Astrocyte (in vitro differentiated cells and primary cell): ENCODE measurements around the gene IMPDH2. TPM values are rescaled to one million over a fixed set of nuclear protein-coding genes. Genes with fewer than 3 reads are reported as not detected.

Experiments used
- DNase-seq: peaks from one replicate; pipeline ENCODE4 v3.0.0-alpha.2; 2010; ENCODE audit warnings: low read depth
- FAIRE-seq: peaks from 2 replicates; lab custom pipeline; 2011; peaks lifted over from hg19 to GRCh38; lab: Jason Lieb, UNC
- H2AFZ ChIP-seq: 2 replicates; pipeline ENCODE4 v1.6.0; 2012; ENCODE audit warnings: low read depth, low read length, inconsistent platforms
- H3K27ac ChIP-seq: 2 replicates; pipeline ENCODE4 v1.5.1; 2011; ENCODE audit warnings: low read depth, low read length, inconsistent platforms
- H3K27me3 ChIP-seq: 2 replicates; pipeline ENCODE4 v1.6.0; 2011; ENCODE audit warnings: low read length, inconsistent platforms; ENCODE audit not compliant: insufficient read depth
- H3K36me3 ChIP-seq: 2 replicates; pipeline ENCODE4 v1.5.1; 2011; ENCODE audit warnings: low read length, inconsistent platforms; ENCODE audit not compliant: insufficient read depth
- H3K4me1 ChIP-seq: 2 replicates; pipeline ENCODE4 v1.5.1; 2011; ENCODE audit warnings: low read length, inconsistent platforms; ENCODE audit not compliant: insufficient read depth
- H3K4me2 ChIP-seq: 2 replicates; pipeline ENCODE4 v1.6.0; 2012; ENCODE audit warnings: low read length, inconsistent platforms
- H3K4me3 ChIP-seq: 2 replicates; pipeline ENCODE4 v1.5.1; 2011; ENCODE audit warnings: low read depth, mild to moderate bottlenecking, low read length, inconsistent platforms; ENCODE audit not compliant: insufficient read depth
- H3K79me2 ChIP-seq: 2 replicates; pipeline ENCODE4 v1.6.0; 2012; ENCODE audit warnings: mild to moderate bottlenecking, low read length, inconsistent platforms; ENCODE audit not compliant: insufficient read depth
- H3K9ac ChIP-seq: 2 replicates; pipeline ENCODE4 v1.6.0; 2012; ENCODE audit warnings: mild to moderate bottlenecking, low read length, inconsistent platforms
- H3K9me3 ChIP-seq: 2 replicates; pipeline ENCODE4 v1.5.1; 2012; ENCODE audit warnings: low read depth, mild to moderate bottlenecking, low read length, inconsistent platforms; ENCODE audit not compliant: insufficient read depth
- H4K20me1 ChIP-seq: 2 replicates; pipeline ENCODE4 v1.6.0; 2012; ENCODE audit warnings: low read length, inconsistent platforms; ENCODE audit not compliant: insufficient read depth
- H3K27ac Mint-ChIP-seq: one replicate; pipeline ENCODE4 v1.8.0; 2021; ENCODE audit warnings: mild to moderate bottlenecking, mixed read lengths; ENCODE audit not compliant: unreplicated experiment
- H3K27me3 Mint-ChIP-seq: one replicate; pipeline ENCODE4 v1.8.0; 2021; ENCODE audit warnings: low read depth, mixed read lengths; ENCODE audit not compliant: unreplicated experiment
- H3K36me3 Mint-ChIP-seq: one replicate; pipeline ENCODE4 v1.8.0; 2021; ENCODE audit warnings: low read depth, mixed read lengths; ENCODE audit not compliant: unreplicated experiment
- H3K4me1 Mint-ChIP-seq: one replicate; pipeline ENCODE4 v1.8.0; 2021; ENCODE audit warnings: low read depth, mixed read lengths; ENCODE audit not compliant: unreplicated experiment
- H3K4me3 Mint-ChIP-seq: one replicate; pipeline ENCODE4 v1.8.0; 2021; ENCODE audit warnings: mild to moderate bottlenecking, moderate library complexity, mixed read lengths; ENCODE audit not compliant: unreplicated experiment
- H3K9me3 Mint-ChIP-seq: one replicate; pipeline ENCODE4 v1.8.0; 2021; ENCODE audit warnings: mild to moderate bottlenecking, mixed read lengths; ENCODE audit not compliant: unreplicated experiment
- CTCF ChIP-seq: IDR thresholded peaks from 2 replicates; pipeline ENCODE4 v1.5.1; 2011; ENCODE audit warnings: low read depth, mild to moderate bottlenecking, inconsistent platforms, low read length, moderate library complexity; ENCODE audit not compliant: insufficient read depth
- EZH2 ChIP-seq: IDR thresholded peaks from 2 replicates; pipeline ENCODE4 v1.6.1; 2012; ENCODE audit warnings: mild to moderate bottlenecking, low read length, inconsistent platforms; ENCODE audit not compliant: insufficient read depth
- total RNA-seq: library from RNA; stranded (reverse); gene quantifications from 2 replicates; pipeline ENCODE4 v1.2.1, GENCODE V29; 2021

The IMPDH2 gene
- total RNA-seq, 1 donor from 2014 or later: 119 TPM

- peaks cover 29% of the 10 kb centered on the region for H3K36me3 Mint-ChIP-seq
- Histone ChIP-seq H2AFZ (no peak overlapping the region), H3K9ac (no peak overlapping the region), H3K27ac (no peak overlapping the region), H3K9me3 (no peaks in the 10 kb centered on the region), H3K4me2 (no peak overlapping the region), H4K20me1 (peaks cover 46% of the 10 kb centered on the region), H3K27me3 (no peaks in the 10 kb centered on the region), H3K79me2 (peaks cover 52% of the 10 kb centered on the region), H3K4me1 (no peaks in the 10 kb centered on the region), H3K36me3 (peaks cover 35% of the 10 kb centered on the region), H3K4me3 (no peak overlapping the region)
- no peak for FAIRE-seq
- H3K4me3 Mint-ChIP-seq: no peak overlapping the region
- H3K27ac Mint-ChIP-seq: no peak overlapping the region
- no peaks in the 10 kb centered on the region for H3K27me3 Mint-ChIP-seq
- TF ChIP-seq CTCF (no peak), EZH2 (no peak)
- H3K4me1 Mint-ChIP-seq: no peaks in the 10 kb centered on the region
- no peaks in the 10 kb centered on the region for H3K9me3 Mint-ChIP-seq
- DNase-seq: no peak
Observed at GRCh38 chr3:49054344-49054862, 25.2 kb upstream of the IMPDH2 start.

GRCh38 chr3:49053543-49053942 lies 24.3 kb upstream of the IMPDH2 start:
- H3K27me3 Mint-ChIP-seq: no peaks in the 10 kb centered on the region
- DNase-seq (no peak), FAIRE-seq (no peak)
- H3K4me3 Mint-ChIP-seq: no peak overlapping the region
- Histone ChIP-seq H3K27me3 (no peaks in the 10 kb centered on the region), H3K4me3 (no peak overlapping the region), H2AFZ (no peak overlapping the region), H4K20me1 (peaks cover 46% of the 10 kb centered on the region), H3K27ac (no peak overlapping the region), H3K79me2 (peaks cover 52% of the 10 kb centered on the region), H3K4me1 (no peaks in the 10 kb centered on the region), H3K9ac (no peak overlapping the region), H3K36me3 (peaks cover 35% of the 10 kb centered on the region), H3K4me2 (no peak overlapping the region), H3K9me3 (no peaks in the 10 kb centered on the region)
- TF ChIP-seq EZH2 (no peak), CTCF (no peak)
- H3K4me1 Mint-ChIP-seq: no peaks in the 10 kb centered on the region
- H3K9me3 Mint-ChIP-seq: no peaks in the 10 kb centered on the region
- peaks cover 31% of the 10 kb centered on the region for H3K36me3 Mint-ChIP-seq
- no peak overlapping the region for H3K27ac Mint-ChIP-seq

GRCh38 chr3:49035281-49035680 lies 6.1 kb upstream of the IMPDH2 start:
- H3K9me3 ChIP-seq: no peaks in the 10 kb centered on the region
- Mint-ChIP-seq H3K27me3 (no peaks in the 10 kb centered on the region), H3K4me3 (no peak overlapping the region), H3K4me1 (peaks cover 17% of the 10 kb centered on the region), H3K36me3 (peaks cover 18% of the 10 kb centered on the region), H3K9me3 (no peaks in the 10 kb centered on the region), H3K27ac (no peak overlapping the region)
- no peak overlapping the region for H2AFZ ChIP-seq
- peaks cover 6% of the 10 kb centered on the region for H3K4me1 ChIP-seq
- H3K27ac ChIP-seq: no peak overlapping the region
- no peak for DNase-seq
- no peak overlapping the region for H3K4me2 ChIP-seq
- no peak overlapping the region for H3K4me3 ChIP-seq
- H3K27me3 ChIP-seq: no peaks in the 10 kb centered on the region
- H4K20me1 ChIP-seq: peaks cover 22% of the 10 kb centered on the region
- no peak for FAIRE-seq
- TF ChIP-seq CTCF (no peak), EZH2 (no peak)
- peaks cover 40% of the 10 kb centered on the region for H3K36me3 ChIP-seq
- peaks cover 6% of the 10 kb centered on the region for H3K79me2 ChIP-seq
- H3K9ac ChIP-seq: no peak overlapping the region
